ENCODE data around the gene CTSW.

DNA sequence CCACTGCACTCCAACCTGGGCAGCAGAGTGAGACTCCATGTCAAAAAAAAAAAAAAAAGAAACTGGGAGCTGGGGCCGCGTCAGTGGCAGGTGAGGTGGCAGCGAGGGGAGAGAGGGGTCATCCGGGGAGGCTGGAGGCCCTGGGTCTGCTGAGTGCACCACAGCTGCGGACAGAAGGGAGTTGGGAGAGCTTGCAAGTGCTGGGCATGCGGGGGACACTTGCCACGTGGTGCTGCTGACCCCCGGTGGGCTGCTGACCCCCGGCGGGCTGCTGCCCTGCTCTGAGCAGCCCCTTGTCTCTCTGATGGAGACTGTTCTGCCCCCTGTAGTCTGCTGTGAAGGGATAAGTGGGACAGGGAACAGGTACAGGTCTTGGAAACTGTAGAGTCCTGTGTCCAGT is 42.2 kb downstream of the CTSW start:
- TF ChIP-seq, protein P1, sequence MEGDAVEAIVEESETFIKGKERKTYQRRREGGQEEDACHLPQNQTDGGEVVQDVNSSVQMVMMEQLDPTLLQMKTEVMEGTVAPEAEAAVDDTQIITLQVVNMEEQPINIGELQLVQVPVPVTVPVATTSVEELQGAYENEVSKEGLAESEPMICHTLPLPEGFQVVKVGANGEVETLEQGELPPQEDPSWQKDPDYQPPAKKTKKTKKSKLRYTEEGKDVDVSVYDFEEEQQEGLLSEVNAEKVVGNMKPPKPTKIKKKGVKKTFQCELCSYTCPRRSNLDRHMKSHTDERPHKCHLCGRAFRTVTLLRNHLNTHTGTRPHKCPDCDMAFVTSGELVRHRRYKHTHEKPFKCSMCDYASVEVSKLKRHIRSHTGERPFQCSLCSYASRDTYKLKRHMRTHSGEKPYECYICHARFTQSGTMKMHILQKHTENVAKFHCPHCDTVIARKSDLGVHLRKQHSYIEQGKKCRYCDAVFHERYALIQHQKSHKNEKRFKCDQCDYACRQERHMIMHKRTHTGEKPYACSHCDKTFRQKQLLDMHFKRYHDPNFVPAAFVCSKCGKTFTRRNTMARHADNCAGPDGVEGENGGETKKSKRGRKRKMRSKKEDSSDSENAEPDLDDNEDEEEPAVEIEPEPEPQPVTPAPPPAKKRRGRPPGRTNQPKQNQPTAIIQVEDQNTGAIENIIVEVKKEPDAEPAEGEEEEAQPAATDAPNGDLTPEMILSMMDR (IDR thresholded peaks at IDR 0.05), result no peak
- TF ChIP-seq, protein P2, sequence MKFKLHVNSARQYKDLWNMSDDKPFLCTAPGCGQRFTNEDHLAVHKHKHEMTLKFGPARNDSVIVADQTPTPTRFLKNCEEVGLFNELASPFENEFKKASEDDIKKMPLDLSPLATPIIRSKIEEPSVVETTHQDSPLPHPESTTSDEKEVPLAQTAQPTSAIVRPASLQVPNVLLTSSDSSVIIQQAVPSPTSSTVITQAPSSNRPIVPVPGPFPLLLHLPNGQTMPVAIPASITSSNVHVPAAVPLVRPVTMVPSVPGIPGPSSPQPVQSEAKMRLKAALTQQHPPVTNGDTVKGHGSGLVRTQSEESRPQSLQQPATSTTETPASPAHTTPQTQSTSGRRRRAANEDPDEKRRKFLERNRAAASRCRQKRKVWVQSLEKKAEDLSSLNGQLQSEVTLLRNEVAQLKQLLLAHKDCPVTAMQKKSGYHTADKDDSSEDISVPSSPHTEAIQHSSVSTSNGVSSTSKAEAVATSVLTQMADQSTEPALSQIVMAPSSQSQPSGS (CRISPR knock-in tag; IDR thresholded peaks at IDR 0.05; ENCODE audit: borderline replicate concordance, low read depth), result no peak
- TF ChIP-seq TEAD4 (CRISPR knock-in tag; IDR thresholded peaks at IDR 0.05), result no peak
- TF ChIP-seq, protein P3, sequence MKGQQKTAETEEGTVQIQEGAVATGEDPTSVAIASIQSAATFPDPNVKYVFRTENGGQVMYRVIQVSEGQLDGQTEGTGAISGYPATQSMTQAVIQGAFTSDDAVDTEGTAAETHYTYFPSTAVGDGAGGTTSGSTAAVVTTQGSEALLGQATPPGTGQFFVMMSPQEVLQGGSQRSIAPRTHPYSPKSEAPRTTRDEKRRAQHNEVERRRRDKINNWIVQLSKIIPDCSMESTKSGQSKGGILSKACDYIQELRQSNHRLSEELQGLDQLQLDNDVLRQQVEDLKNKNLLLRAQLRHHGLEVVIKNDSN (CRISPR knock-in tag; IDR thresholded peaks at IDR 0.05), result no peak
